HEK293 (cell line): ENCODE measurements around the gene GRK5.

Source experiments
- CTCF ChIA-PET: fragments of 350-600 bp; formaldehyde crosslinking; extraction: SDS; loops from one replicate; lab custom pipeline; 2021; ENCODE audit warnings: antibody characterized with exemption; lab: Yijun Ruan, JAX
- POLR2A ChIA-PET: fragments of 300-600 bp; formaldehyde crosslinking; extraction: SDS; loops from one replicate; lab custom pipeline; 2020; ENCODE audit warnings: antibody characterized with exemption, inconsistent platforms; lab: Yijun Ruan, JAX
- H3K27ac ChIP-seq: fragments of 200-500 bp; sonication (Bioruptor generic); 2 replicates; pipeline ENCODE4 v1.5.1; 2014; ENCODE audit warnings: low read depth, low read length, control low read depth, inconsistent platforms; ENCODE audit errors: extremely low read depth
- H3K36me3 ChIP-seq, 2 experiments: fragments of 200-500 bp in 1 of 2; sonication (Bioruptor generic) in 1 of 2; 1 replicate in 1 of 2; 2 replicates in 1 of 2; pipeline ENCODE4 v1.5.1; 2014 to 2017; ENCODE audit warnings: inconsistent platforms in 2 of 2, low read length in 2 of 2; ENCODE audit not compliant: control insufficient read depth in 2 of 2, insufficient read depth in 1 of 2
- H3K4me1 ChIP-seq: fragments of 200-500 bp; sonication (Bioruptor generic); 2 replicates; pipeline ENCODE4 v1.5.1; 2014; ENCODE audit warnings: mild to moderate bottlenecking, low read length, inconsistent platforms; ENCODE audit not compliant: control insufficient read depth, insufficient read depth
- H3K4me3 ChIP-seq: 2 replicates; pipeline ENCODE4 v1.5.1; 2011; ENCODE audit warnings: low read depth, mild to moderate bottlenecking, control low read depth, low read length, moderate library complexity
- H3K9me3 ChIP-seq: fragments of 200-500 bp; sonication (Bioruptor generic); 2 replicates; pipeline ENCODE4 v1.5.1; 2014; ENCODE audit warnings: low read depth, low read length, inconsistent platforms; ENCODE audit not compliant: control insufficient read depth, insufficient read depth
- GLI2 ChIP-seq: fragments of 450-650 bp; formaldehyde crosslinking; IDR thresholded peaks from 2 replicates; pipeline ENCODE4; 2017; ENCODE audit warnings: missing biosample characterization, missing genetic modification characterization, low read depth, borderline replicate concordance
- HOXD13 ChIP-seq: sonication (generic); formaldehyde crosslinking; IDR thresholded peaks from 2 replicates; pipeline ENCODE4 v1.8.0; 2022; ENCODE audit warnings: missing genetic modification reagents, borderline replicate concordance
- MEIS1 ChIP-seq: sonication (generic); formaldehyde crosslinking; IDR thresholded peaks from 2 replicates; pipeline ENCODE4 v1.8.1; 2022; ENCODE audit warnings: missing genetic modification reagents, mild to moderate bottlenecking, borderline replicate concordance
- SALL2 ChIP-seq: fragments of 450-650 bp; formaldehyde crosslinking; IDR thresholded peaks from 2 replicates; pipeline ENCODE4 v1.5.0; 2017; ENCODE audit warnings: missing biosample characterization, mild to moderate bottlenecking, missing genetic modification characterization, borderline replicate concordance
- SP7 ChIP-seq: fragments of 450-650 bp; formaldehyde crosslinking; IDR thresholded peaks from 2 replicates; pipeline ENCODE4 v1.5.1; 2016; ENCODE audit warnings: missing biosample characterization, missing genetic modification characterization
- WT1 ChIP-seq: fragments of 450-650 bp; formaldehyde crosslinking; IDR thresholded peaks from 2 replicates; pipeline ENCODE4 v1.5.1; 2016; ENCODE audit warnings: missing biosample characterization, missing genetic modification characterization
- ZFP69B ChIP-seq: fragments of 450-650 bp; formaldehyde crosslinking; IDR thresholded peaks from 2 replicates; pipeline ENCODE4 v1.5.1; 2016; ENCODE audit warnings: missing biosample characterization, missing genetic modification characterization
- ZNF157 ChIP-seq: fragments of 450-650 bp; formaldehyde crosslinking; IDR thresholded peaks from 2 replicates; pipeline ENCODE4 v1.5.1; 2016; ENCODE audit warnings: missing biosample characterization, missing genetic modification characterization
- ZNF2 ChIP-seq: fragments of 450-650 bp; formaldehyde crosslinking; IDR thresholded peaks from 2 replicates; pipeline ENCODE4 v1.5.1; 2016; ENCODE audit warnings: missing biosample characterization, missing genetic modification characterization
- ZNF292 ChIP-seq: fragments of 450-650 bp; formaldehyde crosslinking; IDR thresholded peaks from 2 replicates; pipeline ENCODE4 v1.5.1; 2016; ENCODE audit warnings: low read depth, missing biosample characterization, missing genetic modification characterization, borderline replicate concordance
- ZNF335 ChIP-seq: fragments of 450-650 bp; formaldehyde crosslinking; conservative IDR thresholded peaks from 2 replicates; pipeline ENCODE4 v1.5.1; 2016; ENCODE audit warnings: missing biosample characterization, missing genetic modification characterization
- ZNF341 ChIP-seq: fragments of 450-650 bp; formaldehyde crosslinking; IDR thresholded peaks from 2 replicates; pipeline ENCODE4; 2016; ENCODE audit warnings: low read depth, missing biosample characterization, missing genetic modification characterization
- ZNF416 ChIP-seq: fragments of 450-650 bp; formaldehyde crosslinking; IDR thresholded peaks from 2 replicates; pipeline ENCODE4 v1.5.1; 2016; ENCODE audit warnings: missing biosample characterization, missing genetic modification characterization
- ZNF423 ChIP-seq: fragments of 450-650 bp; formaldehyde crosslinking; IDR thresholded peaks from 2 replicates; pipeline ENCODE4 v1.5.1; 2016; ENCODE audit warnings: missing biosample characterization, missing genetic modification characterization
- ZNF510 ChIP-seq: fragments of 450-650 bp; formaldehyde crosslinking; IDR thresholded peaks from 2 replicates; pipeline ENCODE4 v1.5.1; 2018; ENCODE audit warnings: mild to moderate bottlenecking, missing genetic modification characterization, missing biosample characterization; ENCODE audit not compliant: insufficient replicate concordance
- ZNF610 ChIP-seq: fragments of 450-650 bp; formaldehyde crosslinking; IDR thresholded peaks from 2 replicates; pipeline ENCODE4 v1.5.1; 2016; ENCODE audit warnings: missing biosample characterization, missing genetic modification characterization, borderline replicate concordance
- ZNF670 ChIP-seq: fragments of 450-650 bp; formaldehyde crosslinking; IDR thresholded peaks from 2 replicates; pipeline ENCODE4 v1.5.1; 2016; ENCODE audit warnings: missing biosample characterization, missing genetic modification characterization, low read depth
- ZNF747 ChIP-seq: fragments of 450-650 bp; formaldehyde crosslinking; IDR thresholded peaks from 2 replicates; pipeline ENCODE4 v1.5.1; 2016; ENCODE audit warnings: missing biosample characterization, missing genetic modification characterization
- ZNF76 ChIP-seq: fragments of 450-650 bp; formaldehyde crosslinking; IDR thresholded peaks from 2 replicates; pipeline ENCODE4; 2016; ENCODE audit warnings: low read depth, missing biosample characterization, missing genetic modification characterization, borderline replicate concordance
- TF ChIP-seq, protein P1 (sequence below): fragments of 450-650 bp; formaldehyde crosslinking; IDR thresholded peaks from 2 replicates; pipeline ENCODE4 v1.5.1; 2016; ENCODE audit warnings: missing biosample characterization, missing genetic modification characterization
- TF ChIP-seq, protein P2 (sequence below): fragments of 450-650 bp; formaldehyde crosslinking; IDR thresholded peaks from 2 replicates; pipeline ENCODE4 v1.5.1; 2017; ENCODE audit warnings: missing biosample characterization, missing genetic modification characterization
- TF ChIP-seq, protein P3 (sequence below): fragments of 450-650 bp; formaldehyde crosslinking; IDR thresholded peaks from 2 replicates; pipeline ENCODE4 v1.5.1; 2017; ENCODE audit warnings: missing biosample characterization, missing genetic modification characterization

GRK5 gene

DNA sequence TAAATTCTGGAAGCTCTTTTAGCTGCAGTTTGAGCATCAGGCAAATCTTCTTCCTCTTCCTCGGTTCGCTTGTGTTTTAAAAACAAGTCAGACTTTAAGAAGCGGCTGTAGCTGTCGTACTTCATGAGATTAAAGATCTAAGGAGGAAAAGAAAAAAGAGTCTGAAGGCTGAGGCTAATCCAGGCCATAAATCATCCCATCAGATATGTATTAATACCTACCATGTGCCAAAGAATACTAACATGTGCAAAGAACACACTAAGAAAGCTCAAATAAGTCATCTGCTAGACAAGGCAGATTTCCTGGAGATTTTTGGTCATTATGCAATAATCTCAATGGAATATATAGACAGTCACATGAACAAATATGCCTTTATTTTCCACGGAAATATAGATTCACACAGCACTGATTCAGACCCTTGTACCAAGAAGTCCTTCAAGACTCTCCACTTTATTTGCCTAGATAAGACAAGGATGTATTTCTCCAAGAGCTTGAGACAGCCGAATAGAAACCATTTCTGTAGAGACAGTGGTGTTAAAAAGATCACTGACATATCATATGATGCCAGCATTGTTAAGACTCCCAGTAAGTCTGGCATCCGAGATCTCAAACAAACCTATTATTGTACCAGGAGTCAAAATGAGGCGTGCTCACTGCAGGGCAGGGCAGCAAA, 292.9 kb downstream of the GRK5 start:
- POLR2A ChIA-PET = interaction anchor here (0.6 kb wide), 1 partner anchor 43 kb away, joined by 5 read pairs; no protein-coding TSS in a partner anchor
- no peaks in the 10 kb centered on the region for H3K9me3 ChIP-seq
- TF ChIP-seq, protein P1, sequence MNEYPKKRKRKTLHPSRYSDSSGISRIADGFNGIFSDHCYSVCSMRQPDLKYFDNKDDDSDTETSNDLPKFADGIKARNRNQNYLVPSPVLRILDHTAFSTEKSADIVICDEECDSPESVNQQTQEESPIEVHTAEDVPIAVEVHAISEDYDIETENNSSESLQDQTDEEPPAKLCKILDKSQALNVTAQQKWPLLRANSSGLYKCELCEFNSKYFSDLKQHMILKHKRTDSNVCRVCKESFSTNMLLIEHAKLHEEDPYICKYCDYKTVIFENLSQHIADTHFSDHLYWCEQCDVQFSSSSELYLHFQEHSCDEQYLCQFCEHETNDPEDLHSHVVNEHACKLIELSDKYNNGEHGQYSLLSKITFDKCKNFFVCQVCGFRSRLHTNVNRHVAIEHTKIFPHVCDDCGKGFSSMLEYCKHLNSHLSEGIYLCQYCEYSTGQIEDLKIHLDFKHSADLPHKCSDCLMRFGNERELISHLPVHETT (tag by site-specific recombination) = no peak
- TF ChIP-seq ZNF157 (tag by site-specific recombination) = no peak
- TF ChIP-seq GLI2 (tag by site-specific recombination) = no peak
- no peak for TF ChIP-seq ZNF610 (tag by site-specific recombination)
- no peak for TF ChIP-seq ZNF510 (tag by site-specific recombination)
- no peak for TF ChIP-seq ZNF423
- no peak for TF ChIP-seq MEIS1 (CRISPR knock-in tag)
- TF ChIP-seq ZNF292 (tag by site-specific recombination) = no peak
- no peak for TF ChIP-seq SALL2 (tag by site-specific recombination)
- no peak for TF ChIP-seq ZNF2 (tag by site-specific recombination)
- no peak for TF ChIP-seq ZNF76 (tag by site-specific recombination)
- no peak for TF ChIP-seq WT1 (tag by site-specific recombination)
- TF ChIP-seq SP7 = no peak
- no peak for TF ChIP-seq ZNF341
- no peak for TF ChIP-seq ZNF335
- TF ChIP-seq ZNF670 (tag by site-specific recombination) = no peak
- TF ChIP-seq ZNF416 = no peak
- no peaks in the 10 kb centered on the region for H3K4me1 ChIP-seq
- CTCF ChIA-PET = interaction anchor here (0.6 to 1.6 kb wide), 4 partner anchors 9 to 110 kb away, joined by 3 to 8 read pairs (median 6); no protein-coding TSS in a partner anchor
- H3K36me3 ChIP-seq = peaks cover 0 to 12% of the 10 kb centered on the region in 2 experiments; a peak in 1 of 3 replicates
- no peak overlapping the region for H3K27ac ChIP-seq
- no peak overlapping the region for H3K4me3 ChIP-seq

DNA sequence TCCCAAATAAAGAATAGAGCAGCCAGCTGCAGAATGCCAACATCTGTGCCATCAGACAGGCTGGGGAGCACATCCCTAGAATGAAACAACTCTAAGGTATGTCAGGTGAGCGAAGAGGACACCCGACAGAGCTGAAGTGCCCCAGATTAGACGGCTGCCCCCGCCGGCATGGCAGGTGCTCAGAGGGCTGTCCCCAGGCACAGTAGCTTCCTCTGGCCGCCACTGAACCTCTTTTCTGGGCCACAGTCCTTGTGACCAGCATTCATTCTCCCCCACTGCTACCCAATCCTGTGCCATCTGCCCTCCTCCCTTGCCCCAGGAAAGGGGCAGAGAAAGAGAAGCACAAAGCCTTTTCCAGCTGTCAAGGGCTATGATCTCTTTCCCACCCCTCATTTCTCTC, 293.4 kb downstream of the GRK5 start:
- Histone ChIP-seq H3K9me3 (no peaks in the 10 kb centered on the region), H3K4me1 (no peaks in the 10 kb centered on the region), H3K4me3 (no peak overlapping the region), H3K36me3 (peaks cover 0 to 12% of the 10 kb centered on the region in 2 experiments; a peak in 1 of 3 replicates), H3K27ac (no peak overlapping the region)
- CTCF ChIA-PET = interaction anchor here (0.6 to 1.6 kb wide), 2 partner anchors 11 to 62 kb away, joined by 6 to 8 read pairs; no protein-coding TSS in a partner anchor
- TF ChIP-seq ZFP69B (tag by site-specific recombination) (no peak), HOXD13 (no peak), ZNF747 (tag by site-specific recombination) (no peak)
- TF ChIP-seq, protein P2, sequence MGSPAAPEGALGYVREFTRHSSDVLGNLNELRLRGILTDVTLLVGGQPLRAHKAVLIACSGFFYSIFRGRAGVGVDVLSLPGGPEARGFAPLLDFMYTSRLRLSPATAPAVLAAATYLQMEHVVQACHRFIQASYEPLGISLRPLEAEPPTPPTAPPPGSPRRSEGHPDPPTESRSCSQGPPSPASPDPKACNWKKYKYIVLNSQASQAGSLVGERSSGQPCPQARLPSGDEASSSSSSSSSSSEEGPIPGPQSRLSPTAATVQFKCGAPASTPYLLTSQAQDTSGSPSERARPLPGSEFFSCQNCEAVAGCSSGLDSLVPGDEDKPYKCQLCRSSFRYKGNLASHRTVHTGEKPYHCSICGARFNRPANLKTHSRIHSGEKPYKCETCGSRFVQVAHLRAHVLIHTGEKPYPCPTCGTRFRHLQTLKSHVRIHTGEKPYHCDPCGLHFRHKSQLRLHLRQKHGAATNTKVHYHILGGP (tag by site-specific recombination) = no peak
- TF ChIP-seq, protein P3, sequence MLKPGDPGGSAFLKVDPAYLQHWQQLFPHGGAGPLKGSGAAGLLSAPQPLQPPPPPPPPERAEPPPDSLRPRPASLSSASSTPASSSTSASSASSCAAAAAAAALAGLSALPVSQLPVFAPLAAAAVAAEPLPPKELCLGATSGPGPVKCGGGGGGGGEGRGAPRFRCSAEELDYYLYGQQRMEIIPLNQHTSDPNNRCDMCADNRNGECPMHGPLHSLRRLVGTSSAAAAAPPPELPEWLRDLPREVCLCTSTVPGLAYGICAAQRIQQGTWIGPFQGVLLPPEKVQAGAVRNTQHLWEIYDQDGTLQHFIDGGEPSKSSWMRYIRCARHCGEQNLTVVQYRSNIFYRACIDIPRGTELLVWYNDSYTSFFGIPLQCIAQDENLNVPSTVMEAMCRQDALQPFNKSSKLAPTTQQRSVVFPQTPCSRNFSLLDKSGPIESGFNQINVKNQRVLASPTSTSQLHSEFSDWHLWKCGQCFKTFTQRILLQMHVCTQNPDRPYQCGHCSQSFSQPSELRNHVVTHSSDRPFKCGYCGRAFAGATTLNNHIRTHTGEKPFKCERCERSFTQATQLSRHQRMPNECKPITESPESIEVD (tag by site-specific recombination) = no peak
- POLR2A ChIA-PET = interaction anchor here (0.6 kb wide), 1 partner anchor 42 kb away, joined by 5 read pairs; no protein-coding TSS in a partner anchor
